ENCODE measurements around the gene UGT1A8. TPM values are rescaled to one million over a fixed set of nuclear protein-coding genes. Genes with fewer than 3 reads are reported as not detected.

The UGT1A8 gene
- total RNA-seq, 1 experiment from 2014 or later, result not detected

GRCh38 chr2:233817361-233817911, 200.0 kb downstream of the UGT1A8 start (continued):
- TF ChIP-seq EZH2 (IDR thresholded peaks at IDR 0.05) (no peak), JUND (IDR thresholded peaks at IDR 0.05) (no peak), POLR2AphosphoS5 (IDR thresholded peaks at IDR 0.05; ENCODE audit: low read depth, low read length) (no peak), MAX (IDR thresholded peaks at IDR 0.05) (no peak), RAD21 (IDR thresholded peaks at IDR 0.05; ENCODE audit: low read depth) (no peak), YY1 (IDR thresholded peaks at IDR 0.05; ENCODE audit: extremely low read depth, insufficient replicate concordance, low read depth, low read length) (no peak), TCF7L2 (IDR thresholded peaks at IDR 0.05; ENCODE audit: borderline replicate concordance, extremely low read depth, insufficient read depth, insufficient read length) (no peak), ZNF274 (IDR thresholded peaks at IDR 0.05; ENCODE audit: low read depth, low read length) (no peak)

DNA sequence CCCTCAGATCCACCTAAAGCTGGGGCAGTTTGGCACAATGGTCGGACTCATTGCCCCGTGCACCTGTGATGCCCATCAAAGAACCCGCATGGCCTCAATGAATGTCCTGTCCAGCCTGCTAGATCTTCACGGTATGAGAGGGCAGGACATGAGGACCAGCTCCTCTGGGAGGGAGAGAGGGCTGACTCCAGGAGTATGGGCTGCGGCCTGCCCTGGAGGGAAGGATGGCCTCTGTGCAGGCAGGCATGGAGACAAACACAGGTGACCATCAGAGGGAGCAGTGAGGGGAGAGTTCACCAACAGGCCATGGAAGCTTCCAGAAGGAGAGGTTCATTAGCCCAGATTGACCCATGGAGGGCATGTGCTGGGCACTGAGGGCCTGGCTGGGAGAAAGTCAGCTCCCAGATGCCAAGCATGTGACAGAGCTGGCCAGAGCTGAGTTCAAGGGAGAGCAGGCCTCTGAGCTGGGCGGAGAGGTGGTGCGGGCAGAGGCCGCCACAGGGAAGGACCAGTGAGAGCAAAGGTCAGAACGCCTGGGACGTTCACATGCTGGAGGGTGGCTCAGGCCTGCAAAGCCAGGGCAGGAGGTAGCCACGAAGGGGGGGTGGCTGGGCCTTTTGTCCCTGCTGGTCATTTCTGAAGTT, 200.7 kb downstream of the UGT1A8 start:
- Histone ChIP-seq H3K9me3 (ENCODE audit: control insufficient read depth in 1 of 2, insufficient read depth in 1 of 2, low read depth in 1 of 2, low read length in 2 of 2) (no peaks in the 10 kb centered on the region), H3K27me3 (ENCODE audit: insufficient read depth, low read length) (no peaks in the 10 kb centered on the region), H3K9me2 (ENCODE audit: insufficient read depth) (no peaks in the 10 kb centered on the region), H3K9ac (ENCODE audit: low read length) (no peak overlapping the region), H3K4me3 (replicated peaks in 1 of 2; ENCODE audit: low read depth in 1 of 2, low read length in 2 of 2) (no peak overlapping the region), H2AFZ (ENCODE audit: low read depth, low read length, poor library complexity, severe bottlenecking) (no peak overlapping the region), H3K4me1 (ENCODE audit: control insufficient read depth in 1 of 2, insufficient read depth in 2 of 2, low read length in 2 of 2) (no peaks in the 10 kb centered on the region), H3K36me3 (ENCODE audit: control insufficient read depth in 1 of 2, insufficient read depth in 2 of 2, low read length in 2 of 2) (no peaks in the 10 kb centered on the region), H3K27ac (ENCODE audit: low read depth, low read length) (no peak overlapping the region), H3K79me2 (ENCODE audit: insufficient read depth, low read length) (no peaks in the 10 kb centered on the region), H4K20me1 (ENCODE audit: insufficient read depth) (no peaks in the 10 kb centered on the region), H3K4me2 (ENCODE audit: low read length) (no peak overlapping the region)
- ChIA-PET RAD21 (ENCODE audit: low non-redundant PET in 1 of 2, low total read pairs in 2 of 2, uncharacterized antibody in 2 of 2, unreplicated experiment in 2 of 2) (no interaction called here), CTCF (no interaction called here), POLR2A (no interaction called here)
- DNase-seq (ENCODE audit: low read depth, low spot score) (no peak), ATAC-seq (no peak)
- intact Hi-C loops (cut with micrococcal nuclease), result no loop called here
- no TSS peak for BruUV-seq (replicated peaks)
- TF ChIP-seq, protein P1, sequence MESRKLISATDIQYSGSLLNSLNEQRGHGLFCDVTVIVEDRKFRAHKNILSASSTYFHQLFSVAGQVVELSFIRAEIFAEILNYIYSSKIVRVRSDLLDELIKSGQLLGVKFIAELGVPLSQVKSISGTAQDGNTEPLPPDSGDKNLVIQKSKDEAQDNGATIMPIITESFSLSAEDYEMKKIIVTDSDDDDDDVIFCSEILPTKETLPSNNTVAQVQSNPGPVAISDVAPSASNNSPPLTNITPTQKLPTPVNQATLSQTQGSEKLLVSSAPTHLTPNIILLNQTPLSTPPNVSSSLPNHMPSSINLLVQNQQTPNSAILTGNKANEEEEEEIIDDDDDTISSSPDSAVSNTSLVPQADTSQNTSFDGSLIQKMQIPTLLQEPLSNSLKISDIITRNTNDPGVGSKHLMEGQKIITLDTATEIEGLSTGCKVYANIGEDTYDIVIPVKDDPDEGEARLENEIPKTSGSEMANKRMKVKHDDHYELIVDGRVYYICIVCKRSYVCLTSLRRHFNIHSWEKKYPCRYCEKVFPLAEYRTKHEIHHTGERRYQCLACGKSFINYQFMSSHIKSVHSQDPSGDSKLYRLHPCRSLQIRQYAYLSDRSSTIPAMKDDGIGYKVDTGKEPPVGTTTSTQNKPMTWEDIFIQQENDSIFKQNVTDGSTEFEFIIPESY (IDR thresholded peaks at IDR 0.05; ENCODE audit: extremely low read depth, insufficient replicate concordance, low read length), result no peak
- TF ChIP-seq EZH2 (IDR thresholded peaks at IDR 0.05), result no peak
- no peak for TF ChIP-seq SRF (IDR thresholded peaks at IDR 0.05; ENCODE audit: low read depth)
- no peak for TF ChIP-seq POLR2AphosphoS5 (IDR thresholded peaks at IDR 0.05; ENCODE audit: low read depth, low read length)
